Measurements from ENCODE around the gene NRBF2.

The NRBF2 gene

GRCh38 chr10:63154546-63155387, 21.6 kb downstream of the NRBF2 start:
- Histone ChIP-seq H3K27ac (peak overlapping the region in 1 of 2 donors; percentile 13), H3K4me3 (no peak overlapping the region)
- TF ChIP-seq CTCF (IDR thresholded peaks at IDR 0.05): no peak

GRCh38 chr10:63155388-63156020, 22.4 kb downstream of the NRBF2 start:
- TF ChIP-seq CTCF (IDR thresholded peaks at IDR 0.05): no peak
- H3K27ac ChIP-seq: no peak overlapping the region

More at GRCh38 chr10:63154546-63155387, 21.6 kb downstream of the NRBF2 start:
- no peak for DNase-seq (ENCODE audit: low spot score)

GRCh38 chr10:63156236-63156635, 23.1 kb downstream of the NRBF2 start:
- TF ChIP-seq CTCF (IDR thresholded peaks at IDR 0.05): no peak
- Histone ChIP-seq H3K4me3 (no peak overlapping the region), H3K27ac (no peak overlapping the region)
- no peak for DNase-seq (ENCODE audit: low spot score)

More at GRCh38 chr10:63155388-63156020, 22.4 kb downstream of the NRBF2 start:
- no peak for DNase-seq (ENCODE audit: low spot score)
- no peak overlapping the region for H3K4me3 ChIP-seq

GRCh38 chr10:63157845-63158624, 24.9 kb downstream of the NRBF2 start:
- peak; percentile 63 for TF ChIP-seq CTCF (IDR thresholded peaks at IDR 0.05)
- Histone ChIP-seq H3K27ac (no peak overlapping the region), H3K4me3 (no peak overlapping the region)
- no peak for DNase-seq (ENCODE audit: low spot score)

GRCh38 chr10:63161592-63161991, 28.5 kb downstream of the NRBF2 start:
- Histone ChIP-seq H3K4me3 (no peak overlapping the region), H3K27ac (no peak overlapping the region)
- DNase-seq (ENCODE audit: low spot score): no peak
- TF ChIP-seq CTCF (IDR thresholded peaks at IDR 0.05): no peak

- Histone ChIP-seq H3K27ac (peak overlapping the region in 1 of 2 donors; percentile 8), H3K4me3 (no peak overlapping the region)
- no peak for TF ChIP-seq CTCF (IDR thresholded peaks at IDR 0.05)
- no peak for DNase-seq (ENCODE audit: low spot score)
Observed at GRCh38 chr10:63164166-63164623, 31.1 kb downstream of the NRBF2 start.
